Measurements from ENCODE around the gene ATP11A. TPM values are rescaled to one million over a fixed set of nuclear protein-coding genes. Genes with fewer than 3 reads are reported as not detected.
"Not testable (repeated sequence)": the region's sequence is repeated elsewhere in the genome, so short reads cannot be mapped to it uniquely, and the experiment has no call there.

Gene ATP11A
- total and polyA plus RNA-seq, 7 donors: 0.69 to 22.9 (median 9.6) TPM

GRCh38 chr13:112672651-112673284, 17.1 kb upstream of the ATP11A start:
- no peaks in the 10 kb centered on the region for H3K27me3 ChIP-seq
- H3K27ac ChIP-seq: no peak overlapping the region
- H3K4me3 ChIP-seq: no peak overlapping the region
- intact Hi-C loops (cut with DNase I): no loop called here
- no peaks in the 10 kb centered on the region for H3K9me3 ChIP-seq
- DNase-seq: no peak
- peaks cover 0 to 16% (median 9%) of the 10 kb centered on the region in 4 donors for H3K4me1 ChIP-seq
- TF ChIP-seq POLR2A (IDR thresholded peaks at IDR 0.05) (no peak), EP300 (IDR thresholded peaks at IDR 0.05) (no peak), POLR2AphosphoS5 (IDR thresholded peaks at IDR 0.05) (no peak)
- TF ChIP-seq, protein P1, sequence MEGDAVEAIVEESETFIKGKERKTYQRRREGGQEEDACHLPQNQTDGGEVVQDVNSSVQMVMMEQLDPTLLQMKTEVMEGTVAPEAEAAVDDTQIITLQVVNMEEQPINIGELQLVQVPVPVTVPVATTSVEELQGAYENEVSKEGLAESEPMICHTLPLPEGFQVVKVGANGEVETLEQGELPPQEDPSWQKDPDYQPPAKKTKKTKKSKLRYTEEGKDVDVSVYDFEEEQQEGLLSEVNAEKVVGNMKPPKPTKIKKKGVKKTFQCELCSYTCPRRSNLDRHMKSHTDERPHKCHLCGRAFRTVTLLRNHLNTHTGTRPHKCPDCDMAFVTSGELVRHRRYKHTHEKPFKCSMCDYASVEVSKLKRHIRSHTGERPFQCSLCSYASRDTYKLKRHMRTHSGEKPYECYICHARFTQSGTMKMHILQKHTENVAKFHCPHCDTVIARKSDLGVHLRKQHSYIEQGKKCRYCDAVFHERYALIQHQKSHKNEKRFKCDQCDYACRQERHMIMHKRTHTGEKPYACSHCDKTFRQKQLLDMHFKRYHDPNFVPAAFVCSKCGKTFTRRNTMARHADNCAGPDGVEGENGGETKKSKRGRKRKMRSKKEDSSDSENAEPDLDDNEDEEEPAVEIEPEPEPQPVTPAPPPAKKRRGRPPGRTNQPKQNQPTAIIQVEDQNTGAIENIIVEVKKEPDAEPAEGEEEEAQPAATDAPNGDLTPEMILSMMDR (IDR thresholded peaks at IDR 0.05): no peak
- H3K36me3 ChIP-seq: no peaks in the 10 kb centered on the region
- WGBS, 2 donors: 75 to 80% methylated on average over 8 of the region's 8 CpGs

GRCh38 chr13:112674412-112675365, 15.1 kb upstream of the ATP11A start:
- peak overlapping the region in 2 of 4 donors; percentile 25 to 59 for H3K27ac ChIP-seq

GRCh38 chr13:112675366-112675756, 14.5 kb upstream of the ATP11A start:
- Histone ChIP-seq H3K27me3 (no peaks in the 10 kb centered on the region), H3K4me1 (peaks cover 0 to 16% (median 9%) of the 10 kb centered on the region in 4 donors), H3K27ac (peak overlapping the region in 2 of 4 donors; percentile 25 to 59), H3K9me3 (no peaks in the 10 kb centered on the region), H3K36me3 (no peaks in the 10 kb centered on the region), H3K4me3 (no peak overlapping the region)
- intact Hi-C loops (cut with DNase I): no loop called here
- peak; percentile 41 for DNase-seq
- WGBS, 2 donors: 63 to 76% methylated on average over 7 of the region's 7 CpGs
- peak in 3 of 4 donors; percentile 1 to 14 (median 3) for TF ChIP-seq POLR2AphosphoS5 (IDR thresholded peaks at IDR 0.05)
- TF ChIP-seq, protein P1 (IDR thresholded peaks at IDR 0.05): no peak

More at GRCh38 chr13:112674412-112675365, 15.1 kb upstream of the ATP11A start:
- TF ChIP-seq POLR2AphosphoS5 (IDR thresholded peaks at IDR 0.05) (peak in 3 of 4 donors; percentile 28 to 70 (median 40)), POLR2A (IDR thresholded peaks at IDR 0.05) (no peak), EP300 (IDR thresholded peaks at IDR 0.05) (peak in 1 of 4 donors; percentile 39)
- TF ChIP-seq, protein P1 (IDR thresholded peaks at IDR 0.05): no peak
- H3K36me3 ChIP-seq: no peaks in the 10 kb centered on the region
- no peak for DNase-seq
- H3K27me3 ChIP-seq: no peaks in the 10 kb centered on the region
- H3K4me1 ChIP-seq: peaks cover 0 to 16% (median 9%) of the 10 kb centered on the region in 4 donors
- H3K4me3 ChIP-seq: no peak overlapping the region
- intact Hi-C loops (cut with DNase I): no loop called here
- WGBS, 2 donors: 78 to 85% methylated on average over 15 of the region's 15 CpGs
- H3K9me3 ChIP-seq: no peaks in the 10 kb centered on the region

- DNase-seq; intact Hi-C loops (cut with DNase I); H3K27ac ChIP-seq; H3K4me3 ChIP-seq; H3K27me3 ChIP-seq; H3K36me3 ChIP-seq; H3K9me3 ChIP-seq: not testable (repeated sequence)
- peaks cover 0 to 16% (median 9%) of the 10 kb centered on the region in 4 donors for H3K4me1 ChIP-seq
- 91% methylated on average over 9 of the region's 9 CpGs for WGBS, 2 donors
Measured at GRCh38 chr13:112677421-112677962, 12.3 kb upstream of the ATP11A start.

DNA sequence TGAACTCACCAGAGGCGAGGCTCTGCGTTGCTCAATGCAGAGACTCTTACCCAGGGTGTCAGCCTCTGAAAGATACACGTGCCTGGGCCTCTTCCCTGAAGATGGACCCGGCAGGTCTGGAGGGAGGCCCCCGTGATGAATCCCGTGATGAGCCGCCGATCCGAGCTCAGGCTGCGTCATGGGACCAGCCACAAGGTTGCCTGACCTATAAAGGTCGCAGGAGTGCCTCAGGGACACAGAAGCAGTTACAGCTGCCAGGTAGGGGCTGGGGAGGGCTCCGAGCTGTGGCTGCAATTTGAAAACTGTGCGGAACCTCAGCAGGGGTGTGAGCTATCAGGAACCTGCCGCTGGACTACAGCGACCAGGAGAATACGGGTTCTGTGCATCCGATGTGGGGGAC, 10.5 kb upstream of the ATP11A start:
- H3K4me1 ChIP-seq: peaks cover 0 to 16% (median 9%) of the 10 kb centered on the region in 4 donors
- no peak for DNase-seq
- no peaks in the 10 kb centered on the region for H3K27me3 ChIP-seq
- H3K4me3 ChIP-seq: no peak overlapping the region
- H3K9me3 ChIP-seq: no peaks in the 10 kb centered on the region
- H3K36me3 ChIP-seq: no peaks in the 10 kb centered on the region
- no peak overlapping the region for H3K27ac ChIP-seq
- WGBS, 2 donors: 94 to 95% methylated on average over 17 of the region's 17 CpGs
- intact Hi-C loops (cut with DNase I): no loop called here
- TF ChIP-seq, protein P1 (IDR thresholded peaks at IDR 0.05): no peak
- TF ChIP-seq EP300 (IDR thresholded peaks at IDR 0.05): no peak
- no peak for TF ChIP-seq POLR2AphosphoS5 (IDR thresholded peaks at IDR 0.05)
- no peak for TF ChIP-seq POLR2A (IDR thresholded peaks at IDR 0.05)

Measured in sigmoid colon (tissue), 7 donors.